HG03571 (cell line): Measurements from ENCODE around the gene ACAP2.
A peak's percentile ranks its signal among the peaks of the same experiment; 100 is the strongest.
"Not testable (repeated sequence)": the region's sequence is repeated elsewhere in the genome, so short reads cannot be mapped to it uniquely, and the experiment has no call there.

Experiments
- ATAC-seq: cut with Tn5 transposase; IDR thresholded peaks from one replicate; pipeline ENCODE4 v1.9.1; 2021; ENCODE audit not compliant: unreplicated experiment

ACAP2 gene

GRCh38 chr3:195445885-195446284 is 3.1 kb upstream of the ACAP2 start:
- no peak for ATAC-seq

DNA sequence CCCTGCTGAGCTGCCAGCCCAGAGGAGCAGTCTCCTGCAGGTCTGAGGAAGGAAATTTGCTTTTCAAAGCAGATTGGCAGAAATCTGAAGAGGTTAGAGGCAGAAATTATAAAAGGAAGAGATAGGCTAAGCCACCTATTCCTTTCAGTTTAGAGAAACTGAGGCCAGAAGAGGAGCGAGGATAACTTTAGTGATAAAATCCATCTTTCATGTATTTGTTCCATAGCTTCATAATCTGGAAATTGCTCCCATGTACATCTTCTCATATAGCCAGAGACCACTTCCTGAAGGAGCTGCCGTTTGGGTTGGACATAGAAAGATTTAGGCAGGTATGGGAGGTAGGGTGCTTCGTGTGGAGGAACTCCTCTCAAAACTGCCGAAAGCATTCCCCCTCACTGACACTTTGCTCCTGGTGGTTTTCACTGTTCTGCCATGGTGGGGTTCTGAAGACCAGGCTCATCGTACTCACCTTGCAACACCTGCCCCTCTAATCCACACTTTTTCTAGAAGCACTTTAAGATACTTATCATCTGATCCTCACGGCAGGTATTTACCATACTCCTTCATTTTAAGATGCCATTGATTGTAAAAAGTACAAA is 670 bp upstream of the ACAP2 start:
- no peak for ATAC-seq

DNA sequence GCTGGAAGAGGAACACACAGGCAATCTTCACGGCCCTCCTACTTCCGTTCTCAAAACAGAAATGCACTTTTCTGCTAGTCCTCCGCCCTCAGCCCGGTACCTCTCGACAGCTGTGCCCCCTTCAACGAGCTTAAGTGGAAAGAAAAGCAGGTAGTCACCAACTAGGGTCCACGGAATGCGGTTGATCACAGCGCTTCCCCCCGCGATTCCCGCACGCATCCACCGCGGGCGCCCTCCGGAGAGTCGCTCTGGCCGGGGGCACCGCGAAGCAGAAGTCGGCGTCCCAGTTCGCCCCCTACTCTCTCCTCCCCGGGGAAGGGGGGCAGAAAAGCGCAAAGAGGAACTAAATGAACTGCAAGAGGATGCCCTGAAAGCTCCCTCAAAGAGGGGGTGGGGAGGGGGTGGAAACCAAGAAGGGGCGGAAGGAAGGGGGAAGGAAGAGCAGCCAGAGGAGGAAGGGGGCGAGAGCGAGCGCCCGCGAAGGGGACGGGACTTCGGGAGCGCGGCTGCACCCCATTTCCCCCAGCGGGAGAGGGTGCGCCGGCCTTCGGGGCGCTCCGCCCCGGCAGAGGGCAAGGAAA is 738 bp downstream of the ACAP2 start:
- peak; percentile 7 for ATAC-seq

DNA sequence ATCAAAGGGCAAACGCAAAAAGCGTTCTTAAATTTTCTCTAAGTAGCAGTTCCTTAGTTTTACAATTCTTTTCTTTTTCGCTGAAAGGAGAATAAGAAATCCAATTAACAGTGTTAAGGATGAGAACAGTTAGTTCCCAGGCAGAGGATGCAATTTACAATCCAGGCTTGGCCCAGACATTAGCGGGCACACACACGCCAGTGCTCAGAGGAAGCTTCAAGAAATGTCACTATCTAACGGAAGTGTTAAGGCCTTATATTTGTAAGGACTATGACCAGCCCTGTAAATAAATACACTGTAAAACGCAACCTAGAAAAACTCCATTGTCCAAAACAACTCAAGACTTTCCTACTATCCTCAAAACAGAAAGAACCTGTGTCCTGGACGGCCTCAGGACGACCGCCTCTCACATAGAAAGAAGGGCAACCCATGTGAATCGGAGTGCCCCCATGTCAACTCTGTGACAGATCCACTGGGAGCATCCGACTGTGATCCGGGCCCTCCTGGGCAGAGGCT is 1.3 kb downstream of the ACAP2 start:
- ATAC-seq: no peak

GRCh38 chr3:195441051-195441450 is 1.8 kb downstream of the ACAP2 start:
- ATAC-seq: no peak

DNA sequence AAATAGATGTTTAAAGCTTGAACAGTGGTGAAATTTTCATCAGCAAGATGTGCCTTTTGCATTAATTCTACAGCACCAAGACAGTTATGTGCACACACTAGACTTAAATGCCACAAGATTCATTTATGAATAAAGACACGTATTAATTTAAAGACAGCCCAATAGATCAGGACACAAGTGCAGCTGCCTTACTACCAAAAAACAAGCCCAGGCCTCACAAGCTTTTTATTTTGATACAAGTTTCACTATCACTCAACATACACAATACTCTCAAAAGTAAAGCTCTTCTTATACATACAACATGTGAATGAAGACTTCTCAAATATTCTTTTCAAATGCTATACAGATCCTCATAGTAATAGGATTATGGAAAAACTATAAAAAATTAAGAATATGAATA is 2.4 kb downstream of the ACAP2 start:
- ATAC-seq: no peak

DNA sequence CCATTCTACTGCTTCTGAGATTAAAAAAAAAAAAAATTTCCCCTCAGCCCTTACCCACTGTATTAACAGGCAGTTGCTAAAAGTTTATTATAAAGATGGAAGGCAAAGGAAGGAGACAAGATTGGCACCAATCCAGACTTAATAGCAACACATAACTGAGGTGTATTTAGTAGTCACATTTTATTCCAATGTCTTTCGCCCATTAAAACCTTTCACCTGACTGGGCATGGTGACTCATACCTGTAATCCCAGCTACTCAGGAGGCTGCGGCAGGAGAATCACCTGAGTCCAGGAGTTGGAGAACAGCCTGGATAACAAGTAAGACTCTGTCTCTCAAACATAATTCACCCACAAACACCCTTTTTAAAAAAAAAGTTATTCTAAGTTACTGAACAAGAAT is 4.4 kb downstream of the ACAP2 start:
- ATAC-seq: no peak

DNA sequence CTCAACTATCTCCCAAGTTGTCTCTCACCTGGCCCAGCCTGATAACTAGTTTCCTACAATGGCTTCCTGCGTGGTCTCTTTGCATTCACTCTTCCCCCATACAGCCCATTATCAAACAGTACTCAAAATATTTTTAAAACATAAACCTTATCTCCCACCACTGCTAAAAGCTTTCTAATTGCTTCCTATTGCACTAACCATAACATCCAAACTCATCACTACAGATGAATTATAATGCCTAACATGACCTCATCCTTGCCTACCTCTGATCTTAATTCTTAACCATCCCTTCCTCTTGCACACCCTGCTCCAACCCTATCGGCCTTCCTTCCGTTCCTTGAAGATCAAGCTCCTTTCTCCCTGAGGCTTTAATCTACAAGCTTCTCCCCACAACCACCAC is 17.0 kb downstream of the ACAP2 start:
- ATAC-seq: no peak

GRCh38 chr3:195423818-195424217 is 19.0 kb downstream of the ACAP2 start:
- no peak for ATAC-seq

DNA sequence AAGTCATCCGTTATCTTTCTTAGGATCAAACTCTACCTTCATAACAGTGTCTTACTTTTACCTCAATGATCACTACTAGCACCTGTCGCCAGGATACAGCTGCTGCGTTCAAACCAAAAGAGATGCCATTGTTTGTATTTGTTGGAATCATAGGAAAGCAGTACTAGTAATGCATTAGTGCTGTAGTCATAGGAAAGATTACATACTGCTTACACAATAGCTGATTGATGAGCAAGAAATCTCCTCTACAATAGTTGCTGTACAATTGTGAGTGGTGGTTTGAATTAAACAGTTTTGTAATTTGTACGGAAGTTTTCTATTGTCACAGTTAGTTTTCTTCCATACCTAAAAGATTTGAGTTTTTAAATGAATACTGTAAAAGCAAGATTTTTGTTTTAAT is 21.4 kb downstream of the ACAP2 start:
- no peak for ATAC-seq

DNA sequence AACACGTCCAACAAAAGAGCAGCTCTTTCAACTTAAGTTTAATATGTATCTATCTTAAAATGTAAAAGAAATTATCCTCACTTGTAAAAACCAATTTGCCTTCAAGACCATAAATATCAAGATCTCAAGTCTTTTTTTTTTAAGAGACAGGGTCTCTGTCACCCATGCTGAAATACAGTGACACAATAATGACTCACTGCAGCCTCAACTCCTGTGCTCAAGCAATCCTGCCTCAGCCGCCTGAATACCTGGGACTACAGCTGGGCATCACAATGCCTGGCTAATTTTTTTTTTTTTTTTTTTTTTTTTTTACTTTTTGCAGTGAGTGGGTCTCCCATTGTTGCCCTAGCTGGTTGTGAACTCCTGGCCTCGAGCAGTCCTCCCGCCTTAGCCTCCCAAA is 26.0 kb downstream of the ACAP2 start:
- no peak for ATAC-seq

DNA sequence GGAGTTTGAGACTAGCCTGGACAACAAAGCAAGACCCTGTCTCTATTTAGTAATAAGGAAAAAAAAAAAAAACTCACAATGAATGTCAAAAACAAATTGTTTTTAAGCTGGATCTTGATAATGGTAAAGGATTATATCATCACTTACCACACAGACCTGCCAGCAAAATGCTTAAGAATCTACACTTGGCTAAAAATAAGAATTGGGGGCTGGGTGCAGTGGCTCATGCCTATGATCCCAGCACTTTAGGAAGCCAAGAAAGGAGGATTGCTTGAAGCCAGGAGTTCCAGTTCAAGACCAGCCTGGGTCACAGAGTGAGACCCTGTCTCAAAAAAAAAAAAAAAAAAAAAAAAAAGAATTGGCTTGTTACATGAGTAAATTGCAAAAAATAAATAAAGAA is 31.0 kb downstream of the ACAP2 start:
- no peak for ATAC-seq

GRCh38 chr3:195410546-195410945 is 32.3 kb downstream of the ACAP2 start:
- ATAC-seq: no peak

DNA sequence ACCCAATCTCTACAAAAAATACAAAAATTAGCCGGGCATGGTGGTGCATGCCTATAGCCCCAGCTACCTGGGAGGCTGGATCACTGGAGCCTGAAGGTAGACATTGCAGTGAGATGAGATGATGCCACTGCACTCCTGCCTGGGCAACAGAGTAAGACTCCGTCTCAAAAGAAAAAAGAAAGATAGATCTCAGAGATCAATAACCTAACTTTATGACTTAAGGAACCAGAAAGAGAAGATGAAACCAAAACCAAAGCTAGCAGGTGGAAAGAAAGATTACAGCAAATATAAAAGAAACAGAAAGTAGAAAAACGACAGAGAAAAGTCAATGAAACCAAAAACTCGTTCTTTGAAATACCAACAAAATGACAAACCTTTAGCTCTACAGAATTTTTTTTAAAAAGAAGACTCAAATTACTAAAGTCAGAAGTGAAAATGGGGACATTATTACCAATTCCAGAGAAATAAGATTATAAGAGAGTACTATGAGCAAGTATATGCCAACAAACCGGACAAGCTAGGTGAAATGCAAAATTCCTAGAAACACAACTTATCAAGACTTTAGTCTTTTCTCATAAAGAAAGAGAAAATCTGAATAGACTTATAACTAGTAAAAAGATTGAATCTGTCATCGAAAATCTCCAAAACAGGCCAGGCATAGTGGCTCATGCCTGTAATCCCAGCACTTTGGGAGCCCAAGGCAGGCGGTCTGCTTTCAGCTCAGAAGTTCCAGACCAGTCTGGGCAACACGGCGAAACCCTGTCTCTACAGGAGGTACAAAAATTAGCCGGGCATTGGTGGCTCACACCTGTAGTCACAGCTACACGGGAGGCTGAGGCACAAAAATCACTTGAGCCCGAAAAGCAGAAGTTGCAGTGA is 35.0 kb downstream of the ACAP2 start:
- ATAC-seq: no peak

DNA sequence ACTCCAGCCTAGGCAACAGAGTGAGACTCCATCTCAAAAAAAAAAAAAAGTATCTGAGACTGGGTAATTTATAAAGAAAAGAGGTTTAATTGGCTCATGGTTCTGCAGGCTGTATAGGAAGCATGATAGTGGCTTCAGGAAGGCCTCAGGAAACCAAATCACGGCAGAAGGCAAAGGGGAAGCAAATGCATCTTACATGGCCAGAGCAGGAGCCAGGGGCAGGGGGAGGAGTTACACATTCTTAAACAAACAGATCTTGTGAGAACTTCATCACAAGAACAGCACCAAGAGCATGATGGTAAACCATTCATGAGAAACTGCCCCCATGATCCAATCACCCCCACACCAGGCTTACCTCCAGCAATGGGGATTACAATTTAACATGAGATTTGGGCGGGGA is 37.2 kb downstream of the ACAP2 start:
- ATAC-seq: no peak

- ATAC-seq: no peak
Observed at GRCh38 chr3:195403841-195404408, 38.9 kb downstream of the ACAP2 start.

GRCh38 chr3:195403244-195403643 is 39.6 kb downstream of the ACAP2 start:
- no peak for ATAC-seq

DNA sequence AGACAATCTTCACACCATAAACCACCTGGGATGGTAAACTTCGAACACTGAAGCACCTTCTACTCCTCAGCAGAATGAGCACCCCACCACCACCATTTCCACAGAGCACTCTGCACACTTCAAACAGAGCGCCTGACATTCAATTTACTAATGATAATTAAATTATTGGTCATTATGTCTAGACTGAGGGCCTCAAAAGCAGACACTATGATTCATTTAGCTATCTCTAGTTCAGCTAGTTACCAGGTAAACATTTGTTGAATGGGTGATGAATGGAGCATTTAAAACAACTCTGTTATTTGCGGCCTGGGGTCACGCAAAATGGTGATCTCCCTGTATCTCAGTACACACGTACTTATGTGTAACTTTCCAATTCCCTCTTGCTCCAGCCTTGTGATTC is 40.9 kb downstream of the ACAP2 start:
- ATAC-seq: no peak

GRCh38 chr3:195398460-195398859 is 44.4 kb downstream of the ACAP2 start:
- not testable (repeated sequence) for ATAC-seq

DNA sequence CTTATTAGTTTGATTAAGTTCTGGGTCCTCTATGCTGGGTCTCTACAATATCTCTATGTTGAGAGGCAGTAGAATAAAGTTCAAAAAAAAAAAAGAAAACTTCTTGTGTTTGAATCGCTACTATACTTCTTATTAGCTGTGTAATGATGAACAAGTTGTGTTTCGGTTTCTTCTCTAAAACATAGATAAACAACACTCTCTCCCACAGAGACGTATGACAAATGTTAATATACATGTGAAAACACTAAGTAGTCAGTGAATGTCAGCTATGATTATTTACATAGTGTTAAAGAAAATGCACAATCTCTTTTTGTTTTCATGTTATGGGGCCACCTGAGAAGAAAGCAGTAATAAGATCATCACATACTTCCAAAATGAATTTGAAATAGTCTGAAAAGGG is 45.3 kb downstream of the ACAP2 start:
- ATAC-seq: no peak

DNA sequence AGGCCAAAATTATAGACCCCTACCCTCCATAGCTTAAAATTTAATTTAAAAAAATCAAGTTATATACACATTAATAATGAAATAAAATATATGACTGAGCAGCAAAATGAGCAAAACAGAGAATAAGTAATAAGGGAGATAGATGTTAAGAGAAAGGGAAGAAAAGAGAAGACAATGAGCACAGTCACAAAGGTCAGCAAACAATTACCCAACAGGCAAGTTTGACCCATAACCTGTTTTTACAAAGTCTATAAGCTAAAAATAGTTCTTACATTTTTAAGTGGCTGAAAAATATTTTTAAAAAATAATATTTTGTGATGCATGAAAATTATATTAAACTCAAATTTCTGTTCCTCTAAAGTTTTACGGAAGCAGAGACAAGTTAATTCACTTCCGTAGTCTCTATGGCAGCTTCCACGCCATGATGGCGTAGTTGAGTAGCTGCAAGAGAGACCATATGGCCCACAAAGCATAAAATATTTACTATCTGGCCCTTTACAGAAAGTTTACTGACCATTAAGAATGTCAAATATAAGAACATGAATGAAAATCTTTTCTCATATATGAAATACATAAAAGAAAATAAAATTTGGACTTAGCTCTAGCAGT is 47.5 kb downstream of the ACAP2 start:
- ATAC-seq: no peak
